K562 (cell line): ENCODE results near the gene EP300. TPM values are rescaled to one million over a fixed set of nuclear protein-coding genes. Genes with fewer than 3 reads are reported as not detected.

ENCODE experiments used
- ATAC-seq: fragments of 200-7000 bp; cut with Tn5 transposase; 3 replicates; pipeline ENCODE4 v1.9.1; 2020; ENCODE audit warnings: moderate library complexity
- BruUV-seq: library from RNA; stranded (reverse); fragments of 400-500 nt; replicated peaks from 2 replicates; lab custom pipeline; 2021; lab: Mats Ljungman, UMichigan
- CTCF ChIA-PET: fragments of 300-600 bp; formaldehyde crosslinking; extraction: SDS; loops from one replicate; lab custom pipeline; 2021; ENCODE audit warnings: low intra/inter-chr PET ratio; lab: Yijun Ruan, JAX
- POLR2A ChIA-PET: fragments of 300-600, 350-650 bp; sonication (Branson Sonifier 250); formaldehyde crosslinking; extraction: SDS; loops from one replicate; lab custom pipeline; 2021; ENCODE audit warnings: antibody characterized with exemption, inconsistent platforms; lab: Yijun Ruan, JAX
- DNase-seq, 4 experiments: peaks; one replicate each; pipeline versions ENCODE4 v3.0.0 to v3.0.0-alpha.2; 2011 to 2018; ENCODE audit warnings: low spot score in 3 of 4, mixed read lengths in 3 of 4; ENCODE audit errors: extremely low read depth in 1 of 4
- FAIRE-seq: peaks from 2 replicates; lab custom pipeline; 2011; peaks lifted over from hg19 to GRCh38; lab: Jason Lieb, UNC
- H2AFZ ChIP-seq: 2 replicates; pipeline ENCODE4 v1.6.0; 2011; ENCODE audit warnings: low read depth, low read length, control low read depth, inconsistent platforms
- H3K27ac ChIP-seq: fragments of 200-600 bp; 3 replicates; pipeline ENCODE4 v1.8.0; 2011; ENCODE audit warnings: low read depth, mild to moderate bottlenecking, control low read depth, inconsistent platforms, low read length, moderate library complexity, mixed read lengths; ENCODE audit errors: extremely low read depth
- H3K27me3 ChIP-seq, 2 experiments: fragments of 300-600 bp in 1 of 2; 2 replicates in 1 of 2; 3 replicates in 1 of 2; pipeline versions ENCODE4 v1.6.0 to v1.8.0; 2011; ENCODE audit warnings: inconsistent platforms in 2 of 2, low read length in 2 of 2, mild to moderate bottlenecking in 1 of 2, mixed read lengths in 1 of 2, moderate library complexity in 1 of 2; ENCODE audit not compliant: control insufficient read depth in 2 of 2, insufficient read depth in 2 of 2
- H3K36me3 ChIP-seq: fragments of 300-600 bp; 3 replicates; pipeline ENCODE4 v1.8.0; 2011; ENCODE audit warnings: mild to moderate bottlenecking, low read length, inconsistent platforms; ENCODE audit not compliant: control insufficient read depth, insufficient read depth
- H3K4me1 ChIP-seq, 2 experiments: fragments of 200-600 bp in 1 of 2; replicated peaks in 1 of 2; 2 replicates in 1 of 2; 3 replicates in 1 of 2; pipeline versions ENCODE4 v1.5.1 to v1.8.0; 2011; ENCODE audit warnings: inconsistent platforms in 2 of 2, low read length in 2 of 2, mild to moderate bottlenecking in 1 of 2, mixed read lengths in 1 of 2, moderate library complexity in 1 of 2; ENCODE audit not compliant: control insufficient read depth in 2 of 2, insufficient read depth in 2 of 2
- H3K4me2 ChIP-seq: 2 replicates; pipeline ENCODE4 v1.6.1; 2011; ENCODE audit warnings: low read length, control low read depth, inconsistent platforms, mixed read lengths; ENCODE audit not compliant: insufficient read depth
- H3K4me3 ChIP-seq: fragments of 200-600 bp; sonication (generic), shearing (Covaris generic); 2 replicates; pipeline ENCODE4 v1.5.1; 2016; ENCODE audit warnings: control low read depth, inconsistent platforms
- H3K79me2 ChIP-seq: fragments of 200-600 bp; 3 replicates; pipeline ENCODE4 v1.8.0; 2011; ENCODE audit warnings: low read length, inconsistent platforms; ENCODE audit not compliant: control insufficient read depth, insufficient read depth
- H3K9ac ChIP-seq, 2 experiments: 2 replicates each; pipeline versions ENCODE4 v1.6.0 to v1.6.1; 2011; ENCODE audit warnings: low read depth in 2 of 2, low read length in 2 of 2, control low read depth in 1 of 2, inconsistent platforms in 1 of 2, mild to moderate bottlenecking in 1 of 2, mixed read lengths in 1 of 2; ENCODE audit not compliant: insufficient read depth in 1 of 2
- H3K9me1 ChIP-seq: one replicate; pipeline ENCODE4 v1.6.0; 2011; ENCODE audit warnings: inconsistent platforms, mild to moderate bottlenecking, low read length, moderate library complexity; ENCODE audit not compliant: control insufficient read depth, insufficient read depth
- H3K9me3 ChIP-seq: replicated peaks from 2 replicates; pipeline ENCODE4 v1.5.1; 2011; ENCODE audit warnings: low read depth, low read length, inconsistent platforms; ENCODE audit not compliant: control insufficient read depth, insufficient read depth
- H4K20me1 ChIP-seq: replicated peaks from 2 replicates; pipeline ENCODE4 v1.6.1; 2011; ENCODE audit warnings: low read length, inconsistent platforms, mixed read lengths; ENCODE audit not compliant: control insufficient read depth, insufficient read depth
- BRF1 ChIP-seq: IDR thresholded peaks from 3 replicates; pipeline ENCODE4 v1.6.1; 2011; ENCODE audit warnings: borderline replicate concordance, mild to moderate bottlenecking; ENCODE audit not compliant: insufficient read length; ENCODE audit errors: extremely low read depth
- POLR2G ChIP-seq: fragments of 200-400 bp; formaldehyde crosslinking; IDR thresholded peaks from 2 replicates; pipeline ENCODE4 v1.6.1; 2017; ENCODE audit warnings: low read depth, mild to moderate bottlenecking, antibody characterized with exemption, low read length, moderate library complexity
- RBM22 ChIP-seq: fragments of 200-400 bp; formaldehyde crosslinking; IDR thresholded peaks from 2 replicates; pipeline ENCODE4 v1.6.1; 2018; ENCODE audit warnings: low read length, low read depth; ENCODE audit not compliant: poor library complexity, severe bottlenecking
- WGBS: fragments of 100-300 bp; shearing (Covaris generic); methylation state at CpG from one replicate; pipeline ENCODE4 v1.1.6; 2016; ENCODE audit warnings: low coverage, mixed read lengths; ENCODE audit not compliant: insufficient coverage; ENCODE audit errors: missing lambda C conversion rate; 5-methylcytosine and 5-hydroxymethylcytosine counted together
- in situ Hi-C: fragments of 300-500 bp; cut with MboI; formaldehyde crosslinking; loops from 4 replicates; pipeline ENCODE4 v1.15.0; 2018; ENCODE audit warnings: inconsistent platforms, mixed read lengths
- intact Hi-C: fragments of 100-400 bp; cut with micrococcal nuclease; formaldehyde crosslinking; loops from 2 replicates; pipeline ENCODE4 v1.14.2; 2022
- polyA plus RNA-seq, 8 experiments: library from polyadenylated mRNA; depleted of rRNA in 4 of 8; stranded (reverse) in 5 of 8; unstranded in 3 of 8; fragments of >200 nt; fragmentation: Nextera tagmentation in 2 of 8; fragmentation: Illumina TruSeq in 1 of 8; extraction: Ambion mirVana in 2 of 8; extraction: Trizol in 1 of 8; gene quantifications; 2 replicates each; pipeline versions ENCODE4 v1.2.1 to v1.2.3, GENCODE V29; 2011 to 2014; ENCODE audit warnings: inconsistent platforms in 1 of 8, missing spikeins in 1 of 8
- total RNA-seq, 7 experiments: library from RNA; depleted of rRNA in 6 of 7; stranded (reverse); fragments of >200 nt in 6 of 7; fragmentation: Illumina TruSeq in 2 of 7; extraction: Trizol in 2 of 7; gene quantifications; 2 replicates each; pipeline versions ENCODE4 v1.2.1 to v1.2.3, GENCODE V29; 2011 to 2021; ENCODE audit warnings: low replicate concordance in 1 of 7

The EP300 gene
- total and polyA plus RNA-seq, 9 of the 15 experiments (the other 6 are each of a cell fraction or from before 2014, with no cell fraction given) = 2.2 to 28.6 (median 10.9) TPM

DNA sequence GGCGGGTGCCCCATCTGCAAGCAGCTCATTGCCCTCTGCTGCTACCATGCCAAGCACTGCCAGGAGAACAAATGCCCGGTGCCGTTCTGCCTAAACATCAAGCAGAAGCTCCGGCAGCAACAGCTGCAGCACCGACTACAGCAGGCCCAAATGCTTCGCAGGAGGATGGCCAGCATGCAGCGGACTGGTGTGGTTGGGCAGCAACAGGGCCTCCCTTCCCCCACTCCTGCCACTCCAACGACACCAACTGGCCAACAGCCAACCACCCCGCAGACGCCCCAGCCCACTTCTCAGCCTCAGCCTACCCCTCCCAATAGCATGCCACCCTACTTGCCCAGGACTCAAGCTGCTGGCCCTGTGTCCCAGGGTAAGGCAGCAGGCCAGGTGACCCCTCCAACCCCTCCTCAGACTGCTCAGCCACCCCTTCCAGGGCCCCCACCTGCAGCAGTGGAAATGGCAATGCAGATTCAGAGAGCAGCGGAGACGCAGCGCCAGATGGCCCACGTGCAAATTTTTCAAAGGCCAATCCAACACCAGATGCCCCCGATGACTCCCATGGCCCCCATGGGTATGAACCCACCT is 84.7 kb downstream of the EP300 start:
- in situ Hi-C loops = no loop called here
- TF ChIP-seq POLR2G (peak; percentile 48; the same call in 1 of the 2 replicates), BRF1 (no peak), RBM22 (peak; percentile 30)
- Histone ChIP-seq H2AFZ (no peak overlapping the region), H3K36me3 (peaks cover 72% of the 10 kb centered on the region), H3K27ac (no peak overlapping the region), H3K9me3 (no peaks in the 10 kb centered on the region), H3K27me3 (no peaks in the 10 kb centered on the region), H3K4me3 (no peak overlapping the region), H3K4me2 (no peak overlapping the region), H3K4me1 (no peaks in the 10 kb centered on the region; a peak in 1 of 5 replicates), H3K9me1 (no peaks in the 10 kb centered on the region), H3K79me2 (no peaks in the 10 kb centered on the region; the same call in 2 of the 3 replicates), H4K20me1 (peaks cover 5% of the 10 kb centered on the region; the same call in 1 of the 2 replicates), H3K9ac (no peak overlapping the region)
- FAIRE-seq (no peak), DNase-seq (no peak), ATAC-seq (no peak)
- intact Hi-C loops = no loop called here
- no TSS peak for BruUV-seq
- ChIA-PET CTCF (no interaction called here), POLR2A (no interaction called here)
- WGBS = 92% methylated on average over 12 of the region's 15 CpGs
